ENCODE data around the gene MIDN. TPM values are rescaled to one million over a fixed set of nuclear protein-coding genes. Genes with fewer than 3 reads are reported as not detected.

Gene MIDN
- total and polyA plus RNA-seq, 10 of the 15 experiments (the other 5 are each of a cell fraction or from before 2014, with no cell fraction given): 0.38 to 51.5 (median 7.2) TPM

GRCh38 chr19:1205114-1206099 is 43.0 kb upstream of the MIDN start, which contains the start of gene STK11 (continued):
- TF ChIP-seq EP300 (IDR thresholded peaks at IDR 0.05; ENCODE audit: borderline replicate concordance in 1 of 2, control insufficient read depth in 1 of 2, low read depth in 2 of 2, low read length in 2 of 2) (no peak), NR2C2 (IDR thresholded peaks at IDR 0.05; ENCODE audit: borderline replicate concordance, control insufficient read depth, insufficient read length, low read depth) (peak; percentile 75), NKRF (conservative IDR thresholded peaks at IDR 0.05) (peak; percentile 76), E2F8 (IDR thresholded peaks at IDR 0.05; ENCODE audit: low read depth, partially characterized antibody) (no peak), DPF2 (IDR thresholded peaks at IDR 0.05) (peak; percentile 93), ZBED1 (IDR thresholded peaks at IDR 0.05; ENCODE audit: borderline replicate concordance) (no peak), FOS (IDR thresholded peaks at IDR 0.05; ENCODE audit: borderline replicate concordance, extremely low read depth, insufficient read length) (peak; percentile 51), ZBTB11 (CRISPR knock-in tag; IDR thresholded peaks at IDR 0.05) (no peak), FOXM1 (IDR thresholded peaks at IDR 0.05; ENCODE audit: low read depth, low read length) (no peak), IRF5 (IDR thresholded peaks at IDR 0.05; ENCODE audit: borderline replicate concordance) (no peak), ZNF592 (IDR thresholded peaks at IDR 0.05) (no peak), YY1 (IDR thresholded peaks at IDR 0.05; ENCODE audit: low read depth, low read length) (peak; percentile 97), GATAD2B (conservative IDR thresholded peaks at IDR 0.05; ENCODE audit: low read depth) (peak; percentile 27; the same call in 1 of the 2 replicates)

All from GM12878 (cell line).